ENCODE results near the gene CALM1. TPM values are rescaled to one million over a fixed set of nuclear protein-coding genes. Genes with fewer than 3 reads are reported as not detected.

The CALM1 gene
- total and polyA plus RNA-seq, 3 donors from 2014 or later: 379 to 526 (median 428) TPM

DNA sequence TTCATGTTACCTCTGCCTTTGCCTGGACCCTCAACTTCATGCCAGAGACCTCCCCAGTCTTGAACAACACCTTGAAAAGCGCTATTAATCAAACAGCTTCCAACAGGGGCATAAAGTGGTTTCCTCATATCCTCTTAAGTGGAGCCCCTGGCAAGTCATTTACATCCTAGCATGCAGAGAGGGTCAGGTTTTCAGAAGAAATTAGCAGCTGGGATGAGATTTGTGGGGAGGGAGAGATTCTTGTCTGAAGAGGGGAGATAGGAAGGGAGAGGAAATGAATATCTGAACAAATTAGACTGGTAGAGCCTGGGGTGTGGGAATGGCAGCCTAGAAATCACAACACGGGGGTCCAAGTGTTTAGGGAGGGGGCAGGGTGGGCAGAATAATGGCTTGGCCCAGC, 45.6 kb downstream of the CALM1 start:
- no peak overlapping the region for H3K4me3 ChIP-seq
- no peaks in the 10 kb centered on the region for H3K27me3 ChIP-seq
- no peak for DNase-seq
- intact Hi-C loops (cut with DNase I; ENCODE audit: low total_unique reads): no loop called here
- TF ChIP-seq POLR2A (IDR thresholded peaks at IDR 0.05): no peak
- TF ChIP-seq CTCF (IDR thresholded peaks at IDR 0.05): no peak
- H3K4me1 ChIP-seq: peaks cover 8% of the 10 kb centered on the region
- 73 to 86% methylated on average over 2 of the region's 2 CpGs for WGBS, 2 donors
- no peak overlapping the region for H3K27ac ChIP-seq
- no peaks in the 10 kb centered on the region for H3K9me3 ChIP-seq
- no peaks in the 10 kb centered on the region for H3K36me3 ChIP-seq (ENCODE audit: low read depth, missing control alignments)

DNA sequence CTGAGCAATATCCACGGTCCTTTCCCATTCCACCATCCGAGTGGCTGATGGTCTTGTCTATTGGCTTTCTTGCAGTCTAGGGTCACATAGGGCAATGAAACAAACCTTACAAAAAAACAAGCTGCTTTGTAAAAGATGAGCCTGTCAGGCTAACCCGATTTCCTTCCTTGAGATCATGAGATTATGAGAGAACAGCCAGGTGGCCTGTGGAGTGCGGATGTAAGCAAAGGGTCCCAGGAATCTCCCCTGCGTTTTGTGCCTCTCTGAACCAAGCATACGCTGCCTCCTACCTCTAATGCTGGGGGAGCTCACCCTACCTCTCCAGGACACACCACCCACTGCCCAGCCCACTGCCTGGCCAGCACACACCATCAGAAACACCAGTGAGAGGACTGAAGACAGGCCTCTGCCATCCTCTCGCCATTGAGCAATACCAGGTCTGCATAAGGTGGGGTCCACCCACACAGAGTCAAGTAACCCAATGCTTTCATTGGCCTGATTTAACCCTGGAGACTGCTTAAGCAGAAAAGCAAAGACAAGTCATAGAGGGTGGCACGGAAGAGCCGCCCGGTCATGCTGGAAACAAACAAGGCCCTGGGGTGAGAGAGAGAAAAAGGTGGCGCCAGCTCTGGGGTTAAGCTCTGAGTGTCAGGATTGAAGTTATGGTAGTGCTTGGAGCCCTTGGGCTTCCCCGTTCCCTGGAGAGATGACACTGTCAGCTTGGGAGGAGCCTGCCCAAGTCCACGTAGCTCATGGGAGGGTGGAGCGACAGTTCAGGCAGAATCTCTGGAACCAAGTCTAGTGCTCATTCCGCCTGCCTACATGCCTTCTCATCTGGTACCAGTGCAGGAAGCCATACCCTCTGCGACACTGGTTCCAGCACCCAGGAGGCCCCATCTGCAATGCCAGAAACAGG, 46.6 kb downstream of the CALM1 start:
- 83 to 88% methylated on average over 15 to 16 of the region's 16 CpGs for WGBS, 2 donors
- no peaks in the 10 kb centered on the region for H3K36me3 ChIP-seq (ENCODE audit: low read depth, missing control alignments)
- no peaks in the 10 kb centered on the region for H3K9me3 ChIP-seq
- no peak overlapping the region for H3K27ac ChIP-seq
- H3K27me3 ChIP-seq: no peaks in the 10 kb centered on the region
- intact Hi-C loops (cut with DNase I; ENCODE audit: low total_unique reads): no loop called here
- no peak for TF ChIP-seq POLR2A (IDR thresholded peaks at IDR 0.05)
- TF ChIP-seq CTCF (IDR thresholded peaks at IDR 0.05): no peak
- no peak overlapping the region for H3K4me3 ChIP-seq
- DNase-seq: no peak
- H3K4me1 ChIP-seq: peaks cover 8% of the 10 kb centered on the region

GRCh38 chr14:90444077-90444696, 47.4 kb downstream of the CALM1 start:
- no peak for DNase-seq
- intact Hi-C loops (cut with DNase I; ENCODE audit: low total_unique reads): no loop called here
- TF ChIP-seq CTCF (IDR thresholded peaks at IDR 0.05) (no peak), POLR2A (IDR thresholded peaks at IDR 0.05) (no peak)
- no peaks in the 10 kb centered on the region for H3K9me3 ChIP-seq
- H3K27ac ChIP-seq: no peak overlapping the region
- no peak overlapping the region for H3K4me3 ChIP-seq
- no peaks in the 10 kb centered on the region for H3K27me3 ChIP-seq
- 84 to 93% methylated on average over 4 to 6 of the region's 6 CpGs for WGBS, 2 donors
- H3K4me1 ChIP-seq: peaks cover 8% of the 10 kb centered on the region
- H3K36me3 ChIP-seq (ENCODE audit: low read depth, missing control alignments): no peaks in the 10 kb centered on the region

DNA sequence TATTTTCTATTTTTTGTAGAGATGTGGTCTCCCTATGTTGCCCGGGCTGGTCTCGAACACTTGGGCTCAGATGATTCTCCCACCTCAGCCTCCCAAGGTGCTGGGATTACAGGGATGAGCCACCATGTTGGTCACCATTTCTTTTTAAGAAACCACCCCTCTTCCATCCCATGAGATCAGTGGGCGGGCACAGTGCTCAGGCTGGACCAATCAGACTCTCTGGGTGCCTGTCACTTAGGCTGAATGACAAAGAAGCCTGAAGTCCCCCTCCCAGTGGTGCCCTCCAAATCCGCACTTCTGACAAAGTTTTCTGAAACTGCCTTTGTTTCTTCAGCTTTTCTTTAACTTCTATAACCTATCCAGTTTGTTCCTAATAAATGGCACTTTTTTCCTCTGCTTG, 48.2 kb downstream of the CALM1 start:
- DNase-seq: peak; percentile 26
- WGBS, 2 donors: 98% methylated on average over 4 of the region's 4 CpGs
- H3K4me3 ChIP-seq: no peak overlapping the region
- no peak overlapping the region for H3K27ac ChIP-seq
- intact Hi-C loops (cut with DNase I; ENCODE audit: low total_unique reads): no loop called here
- peaks cover 2% of the 10 kb centered on the region for H3K4me1 ChIP-seq
- H3K27me3 ChIP-seq: no peaks in the 10 kb centered on the region
- TF ChIP-seq CTCF (IDR thresholded peaks at IDR 0.05) (no peak), POLR2A (IDR thresholded peaks at IDR 0.05) (no peak)
- H3K36me3 ChIP-seq (ENCODE audit: low read depth, missing control alignments): no peaks in the 10 kb centered on the region
- H3K9me3 ChIP-seq: no peaks in the 10 kb centered on the region

Measured in testis (tissue), 3 donors.